Omental fat pad (tissue), 4 donors: ENCODE data around the gene ZNF697. TPM values are rescaled to one million over a fixed set of nuclear protein-coding genes. Genes with fewer than 3 reads are reported as not detected.

Source experiments
- ATAC-seq: fragments of 150-250 bp; one replicate; pipeline ENCODE4 v1.9.1; 2016; ENCODE audit warnings: mild to moderate bottlenecking, moderate library complexity; ENCODE audit not compliant: low FRiP score
- DNase-seq: peaks from one replicate; pipeline ENCODE4 v3.0.0-alpha.2; 2019; ENCODE audit warnings: low spot score
- total RNA-seq, 4 donors: library from RNA; depleted of rRNA; stranded (reverse); fragments of >200 nt; gene quantifications; one replicate each; pipeline ENCODE4 v1.1.0, GENCODE V29; 2016
- TF ChIP-seq, protein P1 (sequence below), 3 donors: fragments of 450-650 bp; IDR thresholded peaks; one replicate each; pipeline ENCODE4 v1.5.1; 2016 to 2017; ENCODE audit warnings: antibody characterized with exemption in 3 of 3, mild to moderate bottlenecking in 3 of 3, moderate library complexity in 2 of 3

The ZNF697 gene
- total RNA-seq, 4 donors from 2014 or later, result 6.5 to 13.1 (median 8.8) TPM

DNA sequence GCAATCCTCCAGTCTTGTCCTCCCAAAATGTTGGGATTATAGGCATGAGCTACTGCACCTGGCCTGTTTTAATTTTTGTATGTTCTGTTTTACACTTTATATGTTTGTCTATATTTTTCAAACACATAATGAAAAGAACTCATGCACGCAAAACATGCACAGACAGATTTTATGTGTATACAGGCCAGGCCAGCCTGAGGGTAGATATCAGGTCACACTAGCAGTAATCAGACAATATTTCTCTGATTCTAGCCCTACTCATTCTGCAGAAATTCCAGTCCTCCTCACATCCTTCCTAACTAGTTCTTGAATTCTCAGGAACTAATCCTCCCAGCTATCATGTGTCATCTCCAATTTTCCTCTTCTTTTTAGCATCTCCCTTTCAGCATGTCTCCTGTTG lies 35.8 kb upstream of the ZNF697 start:
- TF ChIP-seq, protein P1, sequence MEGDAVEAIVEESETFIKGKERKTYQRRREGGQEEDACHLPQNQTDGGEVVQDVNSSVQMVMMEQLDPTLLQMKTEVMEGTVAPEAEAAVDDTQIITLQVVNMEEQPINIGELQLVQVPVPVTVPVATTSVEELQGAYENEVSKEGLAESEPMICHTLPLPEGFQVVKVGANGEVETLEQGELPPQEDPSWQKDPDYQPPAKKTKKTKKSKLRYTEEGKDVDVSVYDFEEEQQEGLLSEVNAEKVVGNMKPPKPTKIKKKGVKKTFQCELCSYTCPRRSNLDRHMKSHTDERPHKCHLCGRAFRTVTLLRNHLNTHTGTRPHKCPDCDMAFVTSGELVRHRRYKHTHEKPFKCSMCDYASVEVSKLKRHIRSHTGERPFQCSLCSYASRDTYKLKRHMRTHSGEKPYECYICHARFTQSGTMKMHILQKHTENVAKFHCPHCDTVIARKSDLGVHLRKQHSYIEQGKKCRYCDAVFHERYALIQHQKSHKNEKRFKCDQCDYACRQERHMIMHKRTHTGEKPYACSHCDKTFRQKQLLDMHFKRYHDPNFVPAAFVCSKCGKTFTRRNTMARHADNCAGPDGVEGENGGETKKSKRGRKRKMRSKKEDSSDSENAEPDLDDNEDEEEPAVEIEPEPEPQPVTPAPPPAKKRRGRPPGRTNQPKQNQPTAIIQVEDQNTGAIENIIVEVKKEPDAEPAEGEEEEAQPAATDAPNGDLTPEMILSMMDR (IDR thresholded peaks at IDR 0.05), result no peak
- no peak for ATAC-seq
- no peak for DNase-seq

DNA sequence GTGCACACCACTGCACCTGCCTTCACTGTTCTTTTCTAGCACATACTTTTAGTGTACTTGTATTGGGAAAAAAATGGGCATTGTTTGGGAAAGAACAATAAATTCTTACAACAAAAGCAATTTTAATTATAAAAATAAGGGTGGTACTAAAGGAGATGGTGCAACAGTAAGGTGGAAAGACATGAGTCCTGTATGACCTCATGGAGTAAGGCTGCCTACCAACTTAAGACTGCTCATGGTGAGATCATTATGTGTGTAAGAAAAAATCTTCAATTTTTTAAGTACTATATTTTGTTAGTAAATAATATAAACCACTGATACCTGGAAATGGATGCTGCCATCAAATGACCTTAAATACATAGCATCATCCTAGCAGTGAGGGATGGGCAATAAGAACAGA lies 34.1 kb upstream of the ZNF697 start:
- TF ChIP-seq, protein P1 (IDR thresholded peaks at IDR 0.05), result no peak
- DNase-seq (no peak), ATAC-seq (no peak)

DNA sequence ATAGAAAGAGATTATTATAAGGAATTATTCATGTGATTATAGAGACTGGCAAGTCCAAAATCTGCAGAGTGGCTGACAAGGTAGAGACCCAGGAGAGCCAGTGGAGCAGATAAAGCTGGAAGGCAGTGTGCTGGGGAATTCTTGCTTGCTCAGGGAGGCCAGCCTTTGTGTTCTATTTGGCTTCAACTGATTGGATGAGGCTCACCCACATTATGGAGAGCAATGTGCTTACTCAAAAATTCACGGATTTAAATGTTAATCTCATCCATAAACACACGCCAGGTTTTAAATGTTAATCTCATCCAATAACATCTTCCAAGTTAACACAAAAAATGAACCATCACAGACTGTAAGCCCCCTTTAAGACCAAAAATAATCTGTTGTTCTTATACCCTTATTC lies 33.5 kb upstream of the ZNF697 start:
- TF ChIP-seq, protein P1 (IDR thresholded peaks at IDR 0.05), result no peak
- ATAC-seq, result no peak
- DNase-seq, result no peak

DNA sequence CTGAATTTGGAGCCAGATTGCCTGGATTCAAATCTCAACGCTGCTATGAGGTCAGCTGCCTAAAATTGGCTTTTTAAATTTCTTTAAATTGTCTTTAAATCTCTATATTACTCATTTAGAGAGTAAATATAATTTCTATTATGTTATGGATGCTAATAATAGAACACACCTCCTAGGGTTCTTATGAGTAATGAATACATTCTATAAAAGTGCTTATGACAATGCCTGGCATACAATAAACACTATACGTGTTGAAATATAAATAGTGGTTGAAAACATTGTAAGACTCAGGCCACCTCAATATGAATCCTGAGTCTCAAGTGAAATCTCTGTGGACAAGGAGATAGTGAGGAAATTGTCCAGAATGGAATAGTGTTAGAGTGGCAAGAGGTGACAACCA lies 32.7 kb upstream of the ZNF697 start:
- TF ChIP-seq, protein P1 (IDR thresholded peaks at IDR 0.05), result no peak
- ATAC-seq (no peak), DNase-seq (no peak)

DNA sequence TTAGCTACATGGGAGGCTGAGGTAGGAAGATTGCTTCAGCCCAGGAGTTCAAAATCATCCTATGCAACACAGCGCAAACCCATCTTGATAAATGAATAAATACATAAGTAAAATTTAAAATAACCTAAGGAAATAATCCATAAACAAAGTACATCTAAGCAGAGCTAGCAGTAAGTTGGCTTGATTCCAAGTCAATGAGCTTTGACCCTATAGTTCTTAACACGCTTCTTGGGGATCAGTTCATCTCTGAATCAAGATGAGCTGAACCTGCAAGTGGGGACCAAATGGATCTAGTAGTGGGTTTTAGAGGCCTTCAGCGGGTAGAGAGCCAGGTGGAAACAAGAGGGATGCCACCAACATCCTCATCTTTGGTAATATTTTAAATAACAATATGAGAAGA lies 32.1 kb upstream of the ZNF697 start:
- no peak for DNase-seq
- TF ChIP-seq, protein P1 (IDR thresholded peaks at IDR 0.05), result no peak
- ATAC-seq, result no peak

DNA sequence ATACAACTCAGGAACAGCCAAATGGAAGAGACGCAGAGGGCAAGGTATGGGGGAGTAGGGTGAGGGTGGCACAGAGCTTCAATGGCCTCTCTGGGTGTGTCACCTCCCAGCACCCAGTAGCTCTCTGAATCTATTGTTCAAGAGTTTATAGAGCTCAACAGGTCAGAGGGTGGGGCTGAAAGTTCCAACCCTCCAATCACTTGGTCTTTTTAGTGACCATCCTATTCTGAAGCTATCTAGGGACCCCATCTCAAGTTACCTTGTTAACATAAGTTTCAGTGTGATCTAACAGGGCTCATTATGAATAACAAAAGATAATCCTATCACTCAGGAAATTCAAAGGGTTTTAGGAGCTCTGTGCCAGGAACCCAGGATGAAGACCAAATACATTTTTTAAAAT lies 31.2 kb upstream of the ZNF697 start:
- TF ChIP-seq, protein P1 (IDR thresholded peaks at IDR 0.05), result no peak
- ATAC-seq, result no peak
- DNase-seq, result no peak

DNA sequence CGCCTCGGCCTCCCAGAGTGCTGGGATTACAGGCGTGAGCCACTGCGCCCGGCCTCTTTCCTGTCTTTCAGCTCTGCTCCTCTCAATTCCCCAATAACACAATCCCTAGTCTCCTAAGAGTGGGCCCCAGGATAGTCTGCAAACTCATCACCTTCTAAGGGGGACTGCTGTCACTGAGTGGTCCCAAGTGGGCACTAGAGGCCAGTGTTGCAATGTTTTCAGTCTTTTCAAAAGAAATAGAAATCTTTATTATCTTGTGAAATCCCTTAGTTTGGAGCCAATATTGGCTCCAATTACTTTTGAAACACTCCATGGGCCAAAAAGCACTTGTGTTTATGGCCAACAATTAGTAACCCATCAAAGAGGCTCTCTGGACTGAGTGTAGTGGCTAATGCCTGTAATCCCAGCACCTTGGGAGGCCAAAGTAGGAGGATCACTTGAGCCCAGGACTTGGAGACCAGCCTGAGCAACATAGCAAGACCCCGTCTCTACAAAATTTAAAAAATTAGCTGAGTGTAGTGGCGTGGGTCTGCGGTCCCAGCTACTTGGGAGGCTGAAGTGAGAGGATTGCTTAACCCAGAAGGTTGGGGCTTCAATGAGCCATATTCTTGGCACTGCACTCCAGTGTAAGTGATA lies 28.6 kb upstream of the ZNF697 start:
- ATAC-seq, result peak; percentile 54

More for the DNA sequence above, 28.6 kb upstream of the ZNF697 start:
- TF ChIP-seq, protein P1 (IDR thresholded peaks at IDR 0.05), result no peak
- no peak for DNase-seq
